K562 (cell line): ENCODE results near the gene JPT2. TPM values are rescaled to one million over a fixed set of nuclear protein-coding genes. Genes with fewer than 3 reads are reported as not detected.
A peak's percentile ranks its signal among the peaks of the same experiment; 100 is the strongest.

Source experiments
- ATAC-seq: fragments of 200-7000 bp; cut with Tn5 transposase; 3 replicates; pipeline ENCODE4 v1.9.1; 2020; ENCODE audit warnings: moderate library complexity
- BruUV-seq: library from RNA; stranded (reverse); fragments of 400-500 nt; replicated peaks from 2 replicates; lab custom pipeline; 2021; lab: Mats Ljungman, UMichigan
- CTCF ChIA-PET: fragments of 300-600 bp; formaldehyde crosslinking; extraction: SDS; loops from one replicate; lab custom pipeline; 2021; ENCODE audit warnings: low intra/inter-chr PET ratio; lab: Yijun Ruan, JAX
- POLR2A ChIA-PET: fragments of 300-600, 350-650 bp; sonication (Branson Sonifier 250); formaldehyde crosslinking; extraction: SDS; loops from one replicate; lab custom pipeline; 2021; ENCODE audit warnings: antibody characterized with exemption, inconsistent platforms; lab: Yijun Ruan, JAX
- DNase-seq, 4 experiments: peaks; one replicate each; pipeline versions ENCODE4 v3.0.0 to v3.0.0-alpha.2; 2011 to 2018; ENCODE audit warnings: low spot score in 3 of 4, mixed read lengths in 3 of 4; ENCODE audit errors: extremely low read depth in 1 of 4
- FAIRE-seq: peaks from 2 replicates; lab custom pipeline; 2011; peaks lifted over from hg19 to GRCh38; lab: Jason Lieb, UNC
- H2AFZ ChIP-seq: 2 replicates; pipeline ENCODE4 v1.6.0; 2011; ENCODE audit warnings: low read depth, low read length, control low read depth, inconsistent platforms
- H3K27ac ChIP-seq: fragments of 200-600 bp; 3 replicates; pipeline ENCODE4 v1.8.0; 2011; ENCODE audit warnings: low read depth, mild to moderate bottlenecking, control low read depth, inconsistent platforms, low read length, moderate library complexity, mixed read lengths; ENCODE audit errors: extremely low read depth
- H3K27me3 ChIP-seq, 2 experiments: fragments of 300-600 bp in 1 of 2; 2 replicates in 1 of 2; 3 replicates in 1 of 2; pipeline versions ENCODE4 v1.6.0 to v1.8.0; 2011; ENCODE audit warnings: inconsistent platforms in 2 of 2, low read length in 2 of 2, mild to moderate bottlenecking in 1 of 2, mixed read lengths in 1 of 2, moderate library complexity in 1 of 2; ENCODE audit not compliant: control insufficient read depth in 2 of 2, insufficient read depth in 2 of 2
- H3K36me3 ChIP-seq: fragments of 300-600 bp; 3 replicates; pipeline ENCODE4 v1.8.0; 2011; ENCODE audit warnings: mild to moderate bottlenecking, low read length, inconsistent platforms; ENCODE audit not compliant: control insufficient read depth, insufficient read depth
- H3K4me1 ChIP-seq, 2 experiments: fragments of 200-600 bp in 1 of 2; replicated peaks in 1 of 2; 2 replicates in 1 of 2; 3 replicates in 1 of 2; pipeline versions ENCODE4 v1.5.1 to v1.8.0; 2011; ENCODE audit warnings: inconsistent platforms in 2 of 2, low read length in 2 of 2, mild to moderate bottlenecking in 1 of 2, mixed read lengths in 1 of 2, moderate library complexity in 1 of 2; ENCODE audit not compliant: control insufficient read depth in 2 of 2, insufficient read depth in 2 of 2
- H3K4me2 ChIP-seq: 2 replicates; pipeline ENCODE4 v1.6.1; 2011; ENCODE audit warnings: low read length, control low read depth, inconsistent platforms, mixed read lengths; ENCODE audit not compliant: insufficient read depth
- H3K4me3 ChIP-seq: fragments of 200-600 bp; sonication (generic), shearing (Covaris generic); 2 replicates; pipeline ENCODE4 v1.5.1; 2016; ENCODE audit warnings: control low read depth, inconsistent platforms
- H3K79me2 ChIP-seq: fragments of 200-600 bp; 3 replicates; pipeline ENCODE4 v1.8.0; 2011; ENCODE audit warnings: low read length, inconsistent platforms; ENCODE audit not compliant: control insufficient read depth, insufficient read depth
- H3K9ac ChIP-seq, 2 experiments: 2 replicates each; pipeline versions ENCODE4 v1.6.0 to v1.6.1; 2011; ENCODE audit warnings: low read depth in 2 of 2, low read length in 2 of 2, control low read depth in 1 of 2, inconsistent platforms in 1 of 2, mild to moderate bottlenecking in 1 of 2, mixed read lengths in 1 of 2; ENCODE audit not compliant: insufficient read depth in 1 of 2
- H3K9me1 ChIP-seq: one replicate; pipeline ENCODE4 v1.6.0; 2011; ENCODE audit warnings: inconsistent platforms, mild to moderate bottlenecking, low read length, moderate library complexity; ENCODE audit not compliant: control insufficient read depth, insufficient read depth
- H3K9me3 ChIP-seq: replicated peaks from 2 replicates; pipeline ENCODE4 v1.5.1; 2011; ENCODE audit warnings: low read depth, low read length, inconsistent platforms; ENCODE audit not compliant: control insufficient read depth, insufficient read depth
- H4K20me1 ChIP-seq: replicated peaks from 2 replicates; pipeline ENCODE4 v1.6.1; 2011; ENCODE audit warnings: low read length, inconsistent platforms, mixed read lengths; ENCODE audit not compliant: control insufficient read depth, insufficient read depth
- PML ChIP-seq: IDR thresholded peaks from 2 replicates; pipeline ENCODE4 v1.6.1; 2012; ENCODE audit warnings: low read length, inconsistent platforms
- ZBTB40 ChIP-seq, 2 experiments: fragments of 450-650 bp in 1 of 2; sonication (generic) in 1 of 2; formaldehyde crosslinking in 1 of 2; IDR thresholded peaks; 2 replicates each; pipeline versions ENCODE4 v1.7.1 to v1.9.0; 2016 to 2022; ENCODE audit warnings: inconsistent platforms in 1 of 2, mild to moderate bottlenecking in 1 of 2, missing genetic modification reagents in 1 of 2
- WGBS: fragments of 100-300 bp; shearing (Covaris generic); methylation state at CpG from one replicate; pipeline ENCODE4 v1.1.6; 2016; ENCODE audit warnings: low coverage, mixed read lengths; ENCODE audit not compliant: insufficient coverage; ENCODE audit errors: missing lambda C conversion rate; 5-methylcytosine and 5-hydroxymethylcytosine counted together
- in situ Hi-C: fragments of 300-500 bp; cut with MboI; formaldehyde crosslinking; loops from 4 replicates; pipeline ENCODE4 v1.15.0; 2018; ENCODE audit warnings: inconsistent platforms, mixed read lengths
- intact Hi-C: fragments of 100-400 bp; cut with micrococcal nuclease; formaldehyde crosslinking; loops from 2 replicates; pipeline ENCODE4 v1.14.2; 2022
- polyA plus RNA-seq, 8 experiments: library from polyadenylated mRNA; depleted of rRNA in 4 of 8; stranded (reverse) in 5 of 8; unstranded in 3 of 8; fragments of >200 nt; fragmentation: Nextera tagmentation in 2 of 8; fragmentation: Illumina TruSeq in 1 of 8; extraction: Ambion mirVana in 2 of 8; extraction: Trizol in 1 of 8; gene quantifications; 2 replicates each; pipeline versions ENCODE4 v1.2.1 to v1.2.3, GENCODE V29; 2011 to 2014; ENCODE audit warnings: inconsistent platforms in 1 of 8, missing spikeins in 1 of 8
- total RNA-seq, 7 experiments: library from RNA; depleted of rRNA in 6 of 7; stranded (reverse); fragments of >200 nt in 6 of 7; fragmentation: Illumina TruSeq in 2 of 7; extraction: Trizol in 2 of 7; gene quantifications; 2 replicates each; pipeline versions ENCODE4 v1.2.1 to v1.2.3, GENCODE V29; 2011 to 2021; ENCODE audit warnings: low replicate concordance in 1 of 7

JPT2 gene
- total and polyA plus RNA-seq, 9 of the 15 experiments (the other 6 are each of a cell fraction or from before 2014, with no cell fraction given), result 25.5 to 133 (median 106) TPM

GRCh38 chr16:1661826-1662225 is 16.3 kb upstream of the JPT2 start:
- Histone ChIP-seq H3K4me1 (peaks cover 0 to 16% of the 10 kb centered on the region in 2 experiments; a peak in 3 of 5 replicates), H3K36me3 (peaks cover 91% of the 10 kb centered on the region; the same call in 2 of the 3 replicates), H3K9me1 (no peaks in the 10 kb centered on the region), H2AFZ (no peak overlapping the region), H4K20me1 (0 out of 2 replicates have a peak, but pooled peaks cover 3% of the 10 kb centered on the region), H3K4me3 (no peak overlapping the region), H3K9ac (no peak overlapping the region), H3K9me3 (no peaks in the 10 kb centered on the region), H3K27ac (no peak overlapping the region), H3K79me2 (no peaks in the 10 kb centered on the region; the same call in 2 of the 3 replicates), H3K4me2 (no peak overlapping the region), H3K27me3 (no peaks in the 10 kb centered on the region)
- FAIRE-seq, result no peak
- no peak for DNase-seq
- no TSS peak for BruUV-seq
- ChIA-PET CTCF (no interaction called here), POLR2A (interaction anchor here (0.6 to 1.6 kb wide), 2 partner anchors 13 to 115 kb away, joined by 3 read pairs; no protein-coding TSS in a partner anchor)
- ATAC-seq, result no peak
- WGBS, result 86% methylated on average over 2 of the region's 2 CpGs
- TF ChIP-seq ZBTB40 (IDR thresholded peaks at IDR 0.05), result peak; percentile 95
- TF ChIP-seq ZBTB40 (CRISPR knock-in tag; IDR thresholded peaks at IDR 0.05), result peak; percentile 92
- no peak for TF ChIP-seq PML
- in situ Hi-C loops (no loop called here), intact Hi-C loops (no loop called here)
